Caco-2 (cell line): ENCODE measurements around the gene CAPN5. TPM values are rescaled to one million over a fixed set of nuclear protein-coding genes. Genes with fewer than 3 reads are reported as not detected.
A peak's percentile ranks its signal among the peaks of the same experiment; 100 is the strongest.

ENCODE experiments used
- BruUV-seq: library from RNA; stranded (reverse); fragments of 400-500 nt; replicated peaks from 2 replicates; lab custom pipeline; 2021; lab: Mats Ljungman, UMichigan
- CTCF ChIA-PET: fragments of 300-600 bp; sonication (Branson Sonifier 250); formaldehyde crosslinking; loops from one replicate; lab custom pipeline; 2022; ENCODE audit warnings: antibody characterized with exemption; lab: Charles Lee
- POLR2A ChIA-PET: fragments of 300-600 bp; sonication (Branson Sonifier 250); formaldehyde crosslinking; loops from one replicate; lab custom pipeline; 2022; ENCODE audit warnings: antibody characterized with exemption; lab: Charles Lee
- DNase-seq, 2 experiments: peaks; one replicate each; pipeline versions ENCODE4 v3.0.0 to v3.0.0-alpha.2; 2020 to 2022
- H3K27me3 ChIP-seq: replicated peaks from 2 replicates; pipeline ENCODE4 v1.6.0; 2011; ENCODE audit warnings: low read length; ENCODE audit not compliant: control insufficient read depth, insufficient read depth
- H3K36me3 ChIP-seq: 2 replicates; pipeline ENCODE4 v1.5.1; 2011; ENCODE audit warnings: low read length; ENCODE audit not compliant: control insufficient read depth, insufficient read depth
- H3K4me1 ChIP-seq: fragments of 250-450 bp; sonication (Bioruptor Pico); 2 replicates; pipeline ENCODE4 v1.5.1; 2020; ENCODE audit warnings: mild to moderate bottlenecking
- H3K4me3 ChIP-seq: 2 replicates; pipeline ENCODE4 v1.5.1; 2011; ENCODE audit warnings: low read depth, mild to moderate bottlenecking, control low read depth, low read length
- H3K9me3 ChIP-seq: fragments of 250-450 bp; sonication (Bioruptor Pico); 2 replicates; pipeline ENCODE4 v1.5.1; 2020; ENCODE audit warnings: mild to moderate bottlenecking, moderate library complexity
- H3K27ac Mint-ChIP-seq: one replicate; pipeline ENCODE4 v1.8.0; 2022; ENCODE audit warnings: mixed read lengths; ENCODE audit not compliant: unreplicated experiment
- H3K27me3 Mint-ChIP-seq: one replicate; pipeline ENCODE4 v1.8.0; 2022; ENCODE audit warnings: mixed read lengths; ENCODE audit not compliant: insufficient read depth, unreplicated experiment
- H3K36me3 Mint-ChIP-seq: one replicate; pipeline ENCODE4 v1.8.0; 2022; ENCODE audit warnings: mild to moderate bottlenecking, mixed read lengths; ENCODE audit not compliant: insufficient read depth, unreplicated experiment
- H3K4me1 Mint-ChIP-seq: one replicate; pipeline ENCODE4 v1.8.0; 2022; ENCODE audit warnings: low read depth, mixed read lengths; ENCODE audit not compliant: unreplicated experiment
- H3K4me3 Mint-ChIP-seq: one replicate; pipeline ENCODE4 v1.8.0; 2022; ENCODE audit warnings: mild to moderate bottlenecking, moderate library complexity, mixed read lengths; ENCODE audit not compliant: unreplicated experiment
- H3K9me3 Mint-ChIP-seq: one replicate; pipeline ENCODE4 v1.8.0; 2022; ENCODE audit warnings: mixed read lengths; ENCODE audit not compliant: unreplicated experiment
- CTCF ChIP-seq, 2 experiments: fragments of 200-600 bp in 1 of 2; IDR thresholded peaks; 1 replicate in 1 of 2; 2 replicates in 1 of 2; pipeline versions ENCODE4 v1.5.1 to v1.8.0; 2011 to 2022; ENCODE audit warnings: antibody characterized with exemption in 1 of 2, control low read depth in 1 of 2, inconsistent platforms in 1 of 2, low read depth in 1 of 2, low read length in 1 of 2, mild to moderate bottlenecking in 1 of 2, moderate library complexity in 1 of 2; ENCODE audit not compliant: insufficient read depth in 1 of 2, severe bottlenecking in 1 of 2, unreplicated experiment in 1 of 2
- intact Hi-C: fragments of 100-400 bp; cut with micrococcal nuclease; formaldehyde crosslinking; loops from one replicate; pipeline ENCODE4 v1.10.0; 2022; ENCODE audit not compliant: unreplicated experiment
- total RNA-seq: library from RNA; stranded (reverse); gene quantifications from 2 replicates; pipeline ENCODE4 v1.2.3, GENCODE V29; 2022

CAPN5 gene
- total RNA-seq, 1 experiment from 2014 or later, result 21.2 TPM

GRCh38 chr11:77090373-77091111 lies 23.8 kb downstream of the CAPN5 start:
- Mint-ChIP-seq H3K4me1 (peaks cover 21% of the 10 kb centered on the region), H3K27ac (peak overlapping the region; percentile 39), H3K27me3 (no peaks in the 10 kb centered on the region), H3K4me3 (no peak overlapping the region), H3K36me3 (no peaks in the 10 kb centered on the region), H3K9me3 (no peaks in the 10 kb centered on the region)
- Histone ChIP-seq H3K4me3 (no peak overlapping the region), H3K9me3 (no peaks in the 10 kb centered on the region), H3K4me1 (peaks cover 24% of the 10 kb centered on the region), H3K27me3 (no peaks in the 10 kb centered on the region), H3K36me3 (no peaks in the 10 kb centered on the region)
- no peak for TF ChIP-seq CTCF (IDR thresholded peaks at IDR 0.05; ENCODE audit: insufficient read depth in 1 of 2, low read depth in 1 of 2, low read length in 1 of 2, severe bottlenecking in 1 of 2, unreplicated experiment in 1 of 2)
- ChIA-PET CTCF (interaction anchor here (0.6 to 4.6 kb wide), 41 partner anchors 8 to 369 kb away, joined by 3 to 380 read pairs (median 6); partner anchors contain the start of genes B3GNT6, CAPN5 and MYO7A), POLR2A (interaction anchor here (0.6 to 1.3 kb wide), 4 partner anchors 24 to 356 kb away, joined by 3 to 4 read pairs (median 4); partner anchors contain the start of gene CAPN5)
- intact Hi-C loops, result loop anchor here (1.0 to 5.0 kb wide), 7 partner anchors 14 to 358 kb away; partner anchors contain the start of gene CAPN5
- no TSS peak for BruUV-seq
- no peak for DNase-seq

- BruUV-seq, result no TSS peak
- Histone ChIP-seq H3K27me3 (no peaks in the 10 kb centered on the region), H3K9me3 (no peaks in the 10 kb centered on the region), H3K4me1 (peaks cover 24% of the 10 kb centered on the region), H3K36me3 (no peaks in the 10 kb centered on the region), H3K4me3 (no peak overlapping the region)
- peak; percentile 90 to 95 for DNase-seq
- CTCF ChIA-PET, result interaction anchor here (0.5 to 4.6 kb wide), 49 partner anchors 9 to 454 kb away, joined by 3 to 380 read pairs (median 5); partner anchors contain the start of genes B3GNT6, CAPN5 and MYO7A
- no peaks in the 10 kb centered on the region for H3K27me3 Mint-ChIP-seq
- peak; percentile 99 to 100 for TF ChIP-seq CTCF (IDR thresholded peaks at IDR 0.05; ENCODE audit: insufficient read depth in 1 of 2, low read depth in 1 of 2, low read length in 1 of 2, severe bottlenecking in 1 of 2, unreplicated experiment in 1 of 2)
- POLR2A ChIA-PET, result interaction anchor here (0.6 to 1.3 kb wide), 6 partner anchors 25 to 357 kb away, joined by 3 to 8 read pairs (median 4); partner anchors contain the start of gene CAPN5
- peaks cover 21% of the 10 kb centered on the region for H3K4me1 Mint-ChIP-seq
- intact Hi-C loops, result loop anchor here (1.0 to 5.0 kb wide), 7 partner anchors 13 to 359 kb away; partner anchors contain the start of gene CAPN5
- H3K4me3 Mint-ChIP-seq, result no peak overlapping the region
- peaks cover under 1% of the 10 kb centered on the region for H3K36me3 Mint-ChIP-seq
- no peaks in the 10 kb centered on the region for H3K9me3 Mint-ChIP-seq
- peak overlapping the region; percentile 39 for H3K27ac Mint-ChIP-seq
Observed at GRCh38 chr11:77091146-77091940, 24.6 kb downstream of the CAPN5 start.

GRCh38 chr11:77092382-77092781 lies 25.6 kb downstream of the CAPN5 start:
- Histone ChIP-seq H3K4me3 (no peak overlapping the region), H3K4me1 (peaks cover 14% of the 10 kb centered on the region), H3K27me3 (no peaks in the 10 kb centered on the region), H3K36me3 (no peaks in the 10 kb centered on the region; the same call in 1 of the 2 replicates), H3K9me3 (no peaks in the 10 kb centered on the region)
- Mint-ChIP-seq H3K4me1 (peaks cover 15% of the 10 kb centered on the region), H3K27me3 (no peaks in the 10 kb centered on the region), H3K9me3 (no peaks in the 10 kb centered on the region), H3K4me3 (no peak overlapping the region), H3K27ac (no peak overlapping the region), H3K36me3 (peaks cover 7% of the 10 kb centered on the region)
- no TSS peak for BruUV-seq
- intact Hi-C loops, result loop anchor here (5.0 kb wide), 1 partner anchor 360 kb away; no protein-coding TSS in a partner anchor
- CTCF ChIA-PET, result interaction anchor here (1.2 to 4.6 kb wide), 10 partner anchors 10 to 322 kb away, joined by 3 to 380 read pairs (median 12); partner anchors contain the start of gene CAPN5
- POLR2A ChIA-PET, result no interaction called here
- no peak for DNase-seq
- TF ChIP-seq CTCF (IDR thresholded peaks at IDR 0.05; ENCODE audit: insufficient read depth in 1 of 2, low read depth in 1 of 2, low read length in 1 of 2, severe bottlenecking in 1 of 2, unreplicated experiment in 1 of 2), result no peak
